HG03457 (cell line): Measurements from ENCODE around the gene KIF17.
"Not testable (repeated sequence)": the region's sequence is repeated elsewhere in the genome, so short reads cannot be mapped to it uniquely, and the experiment has no call there.

ENCODE experiments used
- ATAC-seq: cut with Tn5 transposase; IDR thresholded peaks from one replicate; pipeline ENCODE4 v1.9.1; 2021; ENCODE audit warnings: moderate number of reproducible peaks; ENCODE audit not compliant: unreplicated experiment

KIF17 gene

DNA sequence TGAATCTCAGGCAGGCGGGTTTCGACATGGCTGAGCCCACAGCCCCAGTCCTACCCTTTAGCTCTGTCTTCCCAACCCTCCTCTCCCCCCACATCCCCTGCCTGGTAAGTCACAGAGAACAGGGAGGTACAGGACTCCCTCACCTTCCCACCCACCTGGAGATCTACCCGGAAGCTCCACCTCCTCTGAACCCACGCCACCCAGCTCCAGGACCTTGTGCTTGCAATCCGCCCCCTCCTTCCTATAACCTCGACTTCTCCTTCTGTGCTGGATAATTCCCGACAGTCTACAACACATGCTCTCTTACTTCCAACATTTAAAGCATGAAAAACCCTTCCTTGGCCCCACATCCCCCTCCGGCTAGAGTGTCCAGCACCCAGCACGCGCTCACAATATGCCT lies 22.3 kb downstream of the KIF17 start:
- no peak for ATAC-seq

DNA sequence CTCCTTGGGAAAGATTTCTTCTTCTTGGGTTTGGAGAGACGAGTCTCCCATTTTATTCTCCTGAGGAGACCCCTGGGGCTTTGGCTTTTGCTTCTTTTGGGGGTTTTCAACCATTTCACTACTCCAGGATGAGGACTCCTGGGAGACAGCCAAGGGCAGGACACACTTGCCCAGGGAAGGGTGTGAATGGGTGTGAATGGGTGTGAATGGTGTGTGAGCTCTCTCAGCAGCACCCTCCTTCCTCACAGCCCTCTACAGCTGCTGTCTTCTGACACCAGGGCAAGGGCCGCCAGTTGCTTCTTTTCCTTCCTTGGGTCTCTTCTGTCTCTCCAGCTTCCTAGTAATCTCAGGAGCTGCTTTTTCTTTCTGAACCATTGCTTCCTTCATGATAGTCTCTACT lies 24.2 kb downstream of the KIF17 start:
- ATAC-seq, result no peak

DNA sequence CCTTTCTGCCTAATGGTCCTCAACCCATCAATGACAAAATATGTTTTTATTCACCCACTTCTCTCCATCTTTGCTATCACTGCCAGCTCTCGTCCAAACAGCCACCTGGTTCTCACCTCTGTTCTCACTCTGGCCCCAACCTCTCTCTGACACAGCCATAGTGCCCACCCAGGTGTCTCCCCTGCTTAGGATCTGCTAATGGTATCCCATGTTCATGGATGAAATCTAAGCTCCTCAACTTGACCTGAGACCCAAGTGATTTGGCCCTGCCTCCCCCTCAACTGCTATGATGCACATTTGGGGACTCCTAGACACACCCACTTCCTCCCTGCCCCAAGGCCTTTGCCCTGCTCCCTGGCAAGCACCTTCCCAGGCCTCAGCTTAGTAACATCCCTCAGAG lies 25.9 kb downstream of the KIF17 start:
- no peak for ATAC-seq

DNA sequence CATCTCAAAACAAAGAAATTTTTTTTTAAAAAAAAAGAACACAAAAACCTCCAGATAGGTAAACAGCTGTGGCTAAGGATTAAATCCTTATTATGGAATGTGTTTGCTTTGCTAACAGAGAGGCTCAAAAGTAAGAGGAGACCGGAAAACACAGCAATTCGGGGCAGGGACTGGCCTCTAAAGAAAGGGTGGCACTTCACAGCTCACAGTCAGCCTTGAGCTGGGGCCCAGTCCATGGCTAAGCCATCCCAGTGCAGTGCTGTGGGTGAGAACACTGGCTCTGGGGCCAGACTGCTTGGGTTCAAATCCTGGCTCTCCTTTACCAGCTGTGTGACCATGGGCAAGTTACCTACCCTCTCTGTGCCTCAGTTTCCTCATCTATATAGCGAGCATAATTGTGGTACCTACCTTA lies 28.2 kb downstream of the KIF17 start:
- no peak for ATAC-seq

DNA sequence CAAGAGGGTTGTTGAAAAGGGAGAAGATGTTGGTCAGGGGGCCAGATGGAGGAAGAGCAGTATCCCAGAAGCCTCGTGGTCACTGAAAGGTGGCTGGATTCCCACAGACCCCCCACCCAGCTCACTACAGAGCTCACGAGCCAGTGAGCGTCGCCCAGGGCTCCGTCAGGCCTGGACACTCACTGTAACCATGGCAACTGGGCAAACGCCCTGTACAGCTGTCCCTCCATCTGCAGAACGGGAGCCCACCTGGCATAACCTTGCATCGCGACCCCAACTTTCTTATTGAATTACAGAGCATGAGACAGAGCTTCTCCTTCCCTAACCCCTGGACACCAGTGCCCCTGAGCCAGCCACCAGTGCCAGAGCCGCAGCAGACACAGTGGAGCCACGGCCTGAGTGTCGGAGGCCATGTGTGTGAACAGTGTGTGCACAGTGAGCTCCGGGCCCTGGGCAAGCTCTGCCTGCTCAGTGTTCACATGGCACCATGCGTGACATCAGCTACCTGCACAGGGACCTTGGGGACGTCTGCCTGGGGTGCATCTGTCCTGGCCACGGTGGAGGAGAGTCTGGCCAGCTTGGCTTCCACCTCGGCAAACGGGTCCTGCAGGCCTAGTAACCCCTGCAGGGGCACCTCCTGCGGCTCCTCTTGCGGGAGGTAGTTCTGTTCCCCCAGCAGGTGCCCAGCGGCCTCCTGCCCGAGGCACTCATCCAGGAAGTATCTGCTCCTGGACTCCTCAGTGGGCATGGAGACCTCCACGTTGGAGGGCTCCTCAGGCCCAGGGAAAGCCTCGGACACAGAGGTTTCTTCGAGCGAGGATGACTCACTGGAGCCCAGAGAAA lies 30.7 kb downstream of the KIF17 start:
- no peak for ATAC-seq

DNA sequence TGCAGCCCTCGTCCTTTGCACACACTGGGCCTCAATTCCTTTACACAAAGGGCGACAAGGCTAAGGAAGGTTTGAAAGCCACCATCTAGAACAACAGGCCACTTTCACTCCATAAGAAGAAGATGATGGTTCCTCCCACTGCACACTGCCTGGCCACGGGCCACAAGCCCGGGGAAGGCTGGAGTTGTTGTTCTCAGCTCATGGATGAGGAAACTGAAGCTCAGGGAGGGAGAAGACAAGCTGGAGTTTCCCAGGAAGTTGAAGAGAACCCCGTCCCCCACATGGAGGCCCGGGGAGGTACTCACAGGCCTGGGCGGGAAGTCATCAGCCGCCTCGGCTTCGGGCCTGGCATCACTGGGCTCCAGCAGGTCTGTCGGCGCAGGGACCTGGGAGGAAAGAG lies 32.1 kb downstream of the KIF17 start:
- ATAC-seq, result no peak

DNA sequence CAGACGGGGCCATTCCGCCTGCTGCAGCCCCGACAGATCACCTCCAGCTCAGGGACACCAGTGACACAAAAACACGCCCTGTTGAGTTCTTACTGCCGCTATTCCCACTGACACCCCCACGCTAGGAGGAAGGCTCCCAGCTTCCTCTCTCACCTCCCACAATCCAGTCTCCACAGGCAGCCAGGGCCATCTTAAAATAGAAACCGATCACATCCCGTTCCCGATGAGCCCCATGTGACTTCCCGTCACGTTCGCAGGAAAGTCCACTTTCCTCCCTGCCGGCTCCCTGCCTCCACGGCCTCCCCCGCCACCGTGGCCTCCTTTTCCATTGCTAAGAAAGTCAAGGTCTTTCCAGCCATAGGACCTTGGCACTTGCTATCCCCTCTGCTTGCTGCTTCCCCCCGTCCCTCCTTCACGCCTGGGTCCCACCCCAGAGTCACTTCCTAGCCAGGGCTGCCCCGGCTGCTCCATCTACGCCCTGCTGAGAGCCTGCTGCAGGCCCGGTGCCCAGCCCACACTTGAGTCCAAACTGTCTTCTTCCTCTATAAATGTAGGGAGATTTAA lies 32.6 kb downstream of the KIF17 start:
- ATAC-seq, result no peak

DNA sequence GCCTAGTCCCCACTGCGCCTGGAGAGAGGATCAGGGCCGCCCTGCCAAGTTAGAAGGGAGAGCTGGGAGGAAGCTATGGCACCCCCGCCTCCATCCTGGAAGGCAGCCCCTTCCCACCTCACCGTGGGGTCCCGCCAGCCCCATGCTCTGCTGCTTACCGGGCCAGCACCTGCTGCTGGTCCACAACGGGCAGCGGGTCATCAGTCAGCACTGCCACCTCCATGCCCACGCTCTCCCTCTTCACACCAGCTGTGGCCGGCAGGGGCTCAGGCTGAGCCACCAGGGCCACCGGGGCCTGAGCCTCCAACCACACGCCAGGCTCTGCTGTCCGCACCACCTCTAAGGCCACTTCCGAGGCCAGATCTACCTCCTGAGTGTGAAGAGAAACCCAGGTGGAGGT lies 33.2 kb downstream of the KIF17 start:
- ATAC-seq, result no peak

DNA sequence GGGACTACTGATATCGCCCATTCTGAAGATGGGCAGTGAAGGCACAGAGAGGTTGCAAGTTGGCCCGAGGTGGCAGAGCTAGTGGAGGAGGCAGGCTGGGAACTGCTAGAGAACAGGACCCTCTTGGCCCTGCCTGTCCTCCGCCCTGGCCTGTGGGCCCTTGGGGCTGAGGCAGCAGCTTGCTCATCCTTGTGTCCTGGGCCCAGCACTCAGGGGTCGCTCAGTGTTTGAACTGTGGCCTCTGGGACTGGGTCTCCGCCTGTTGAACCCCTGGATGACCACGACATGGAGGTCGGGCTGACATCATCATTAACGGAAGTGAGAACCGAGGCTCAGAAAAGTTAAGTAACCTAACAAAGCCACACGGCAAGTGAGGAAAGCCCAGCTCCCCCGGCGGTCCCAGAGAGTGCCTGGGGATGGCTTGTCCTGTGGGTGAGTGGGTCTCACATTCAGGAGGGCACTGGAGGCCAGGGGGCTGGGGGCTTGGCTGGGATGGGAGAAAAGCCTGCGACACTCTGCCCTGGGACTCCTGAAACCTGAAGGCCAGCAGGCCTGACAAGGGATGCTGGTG lies 33.7 kb downstream of the KIF17 start:
- no peak for ATAC-seq

DNA sequence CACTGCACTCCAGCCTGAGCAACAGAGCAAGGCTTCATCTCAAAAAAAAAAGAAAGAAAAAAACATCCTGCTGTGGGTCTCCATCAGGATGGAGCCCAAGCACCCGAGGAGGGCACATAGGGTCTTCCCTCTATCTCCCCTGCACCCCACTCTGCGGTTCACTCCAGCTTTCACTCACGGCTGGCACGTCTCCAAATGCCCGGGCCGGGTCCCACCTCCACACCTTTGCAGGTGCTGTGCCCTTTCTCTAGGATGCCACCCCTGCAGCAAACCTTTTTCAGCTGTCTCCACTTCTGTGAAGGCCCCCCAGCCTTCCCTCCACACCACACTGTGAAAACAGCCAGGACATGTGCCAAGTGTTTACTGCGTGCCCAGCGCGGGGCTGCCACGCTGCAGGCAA lies 34.2 kb downstream of the KIF17 start:
- ATAC-seq, result no peak

DNA sequence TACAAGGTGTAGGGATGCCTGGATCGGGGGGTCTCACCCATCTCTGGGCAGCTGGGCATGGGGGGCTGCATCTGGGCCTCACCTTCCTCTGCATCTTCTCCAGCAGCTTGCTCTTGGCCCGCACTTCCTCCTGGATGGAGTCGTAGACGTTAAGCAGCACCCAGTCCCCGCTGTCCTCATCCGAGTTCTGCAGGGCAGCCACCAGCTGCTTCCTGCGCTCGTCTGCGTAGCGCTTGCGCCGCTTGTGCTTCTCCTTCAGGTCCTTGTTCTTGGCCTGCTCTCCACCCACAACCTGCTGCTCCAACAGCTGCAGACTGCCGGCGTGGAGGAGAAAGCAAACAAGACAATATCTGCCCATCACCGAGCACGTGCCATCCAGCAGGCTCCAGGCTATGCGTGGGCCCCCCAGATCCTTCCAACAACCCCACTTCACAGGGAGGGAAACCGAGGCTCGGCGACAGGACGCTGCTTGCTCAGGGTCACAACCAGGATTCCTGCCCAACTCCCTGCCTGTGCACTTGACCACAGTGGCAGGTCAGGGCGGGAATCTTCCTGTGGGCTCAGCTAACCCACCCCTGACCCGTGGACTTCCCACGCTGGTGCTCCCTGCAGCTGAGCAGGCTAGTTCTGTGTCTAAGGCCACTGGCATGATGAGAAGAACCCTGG lies 35.1 kb downstream of the KIF17 start:
- no peak for ATAC-seq

DNA sequence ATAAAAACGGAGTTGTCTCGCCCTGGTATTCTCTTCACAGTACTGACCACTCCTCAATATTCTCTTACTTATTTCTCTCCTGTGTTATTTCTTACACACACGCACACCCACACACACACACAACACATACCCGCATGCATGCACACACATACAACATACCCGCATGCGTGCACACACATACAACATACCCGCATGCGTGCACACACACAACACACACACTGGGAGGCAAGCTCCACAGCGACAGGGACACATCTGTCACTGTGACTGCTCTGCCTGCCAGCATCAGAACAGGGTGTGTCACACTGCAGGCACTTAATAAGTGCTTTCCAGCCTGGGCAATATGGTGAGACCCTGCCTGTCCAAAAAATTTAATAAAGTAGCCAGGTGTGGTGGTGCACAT lies 35.8 kb downstream of the KIF17 start:
- no peak for ATAC-seq

DNA sequence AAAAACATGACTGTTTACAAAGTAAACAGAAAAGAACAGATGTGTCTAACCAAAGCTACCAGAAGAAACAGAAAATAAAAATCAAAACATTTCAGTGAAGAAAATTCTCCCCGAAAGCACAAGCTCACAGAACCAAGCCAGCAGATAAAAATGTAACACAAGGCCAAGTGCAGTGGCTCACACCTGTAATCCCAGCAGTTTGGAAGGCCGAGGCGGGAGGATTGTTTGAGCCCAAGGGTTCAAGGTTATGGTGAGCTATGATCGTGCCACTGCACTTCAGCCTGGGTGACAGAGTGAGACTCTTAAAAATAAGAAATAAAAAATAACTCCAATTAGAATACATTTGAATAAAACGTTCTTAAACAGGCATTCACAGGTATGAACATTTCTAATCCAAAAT lies 37.5 kb downstream of the KIF17 start:
- ATAC-seq, result no peak

DNA sequence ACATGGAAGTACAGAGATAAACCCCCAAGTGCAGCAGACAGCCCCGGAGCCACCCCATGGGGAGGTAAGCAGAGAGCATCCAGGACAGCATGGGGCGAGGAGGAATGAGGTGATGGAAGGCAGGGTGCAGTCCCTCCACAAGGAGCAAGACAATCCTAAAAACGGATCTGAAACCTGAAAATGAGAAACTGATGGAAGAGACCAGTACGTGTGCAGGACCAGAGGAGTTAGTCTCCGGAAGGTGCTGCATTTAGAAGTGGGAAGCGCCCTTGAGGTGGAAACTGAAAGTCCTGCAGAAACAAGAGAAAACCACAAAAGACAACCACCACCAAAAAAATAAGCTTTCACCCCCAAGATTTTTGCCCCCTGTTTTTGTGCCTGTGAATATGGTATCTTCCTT lies 39.2 kb downstream of the KIF17 start:
- no peak for ATAC-seq

DNA sequence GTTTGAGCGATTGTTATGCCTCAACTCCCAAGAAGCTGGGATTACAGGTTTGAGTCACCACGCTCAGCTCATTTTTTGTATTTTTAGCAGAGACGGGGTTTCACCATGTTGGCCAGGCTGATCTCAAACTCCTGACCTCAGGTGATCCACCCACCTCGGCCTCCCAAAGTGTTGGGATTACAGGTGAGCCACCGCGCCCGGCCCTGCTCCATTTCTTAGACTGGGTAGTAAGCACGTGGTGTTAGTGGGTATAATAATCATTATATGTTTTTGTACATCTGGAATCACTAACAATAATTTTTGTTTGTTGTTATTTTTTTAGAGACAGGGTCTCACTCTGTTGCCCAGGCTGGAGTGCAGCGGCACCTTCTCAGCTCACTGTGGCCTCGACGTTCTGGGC lies 44.2 kb downstream of the KIF17 start:
- not testable (repeated sequence) for ATAC-seq

DNA sequence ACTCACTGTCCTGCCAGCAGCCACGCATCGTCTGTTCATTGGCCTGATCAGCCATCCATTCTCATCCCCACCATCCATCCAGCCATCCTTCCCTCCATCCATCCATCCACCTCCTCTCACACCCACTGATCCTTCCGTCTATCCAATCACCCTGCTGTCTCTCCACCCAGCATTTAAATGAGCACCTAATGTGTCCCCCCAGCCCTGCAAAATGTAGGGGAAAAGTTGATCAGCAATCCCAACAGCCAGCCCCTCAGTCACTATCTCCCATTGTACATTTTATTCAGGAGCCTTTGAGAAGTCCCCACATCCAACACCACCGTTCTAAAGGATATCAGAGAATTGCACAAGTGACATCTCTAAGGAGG lies 45.6 kb downstream of the KIF17 start:
- ATAC-seq, result no peak

DNA sequence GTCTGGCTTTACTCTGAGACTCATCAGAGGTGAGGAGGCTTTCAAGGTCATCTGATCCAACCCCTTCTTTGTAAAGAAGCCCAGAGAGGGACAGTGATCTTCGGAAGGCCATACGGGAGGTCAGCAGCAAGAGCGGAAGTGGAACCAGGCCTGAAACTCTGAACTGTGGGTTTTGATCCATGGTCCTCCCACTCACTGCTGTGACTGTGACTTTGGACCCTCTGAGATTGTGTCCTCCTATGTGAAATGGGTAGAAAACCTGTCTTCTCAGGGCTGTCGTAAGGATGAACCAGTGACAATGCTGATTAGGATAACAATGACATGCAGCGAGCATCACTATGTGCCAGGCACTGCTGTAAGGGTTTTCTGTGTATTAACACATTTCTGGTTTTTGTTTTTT lies 46.9 kb downstream of the KIF17 start:
- ATAC-seq, result no peak

DNA sequence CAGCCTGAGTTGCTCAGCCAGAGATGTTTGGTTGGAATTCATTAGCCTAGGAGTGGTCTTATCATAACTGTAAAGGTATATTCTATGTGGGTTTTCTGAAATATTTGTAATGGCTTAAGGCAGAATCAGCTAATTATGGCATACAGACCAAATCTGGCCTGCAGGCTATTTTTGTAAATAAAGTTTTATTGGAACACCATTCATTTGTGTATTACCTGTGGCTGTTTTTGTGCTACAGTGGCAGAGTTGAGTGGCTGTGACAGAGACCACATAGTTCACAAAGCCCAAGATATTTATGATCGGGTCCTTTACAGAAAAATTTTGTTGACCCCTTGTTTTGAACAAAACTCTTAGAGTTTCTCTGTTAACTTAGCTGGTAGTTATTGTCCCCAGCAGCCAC lies 49.2 kb downstream of the KIF17 start:
- ATAC-seq, result no peak

DNA sequence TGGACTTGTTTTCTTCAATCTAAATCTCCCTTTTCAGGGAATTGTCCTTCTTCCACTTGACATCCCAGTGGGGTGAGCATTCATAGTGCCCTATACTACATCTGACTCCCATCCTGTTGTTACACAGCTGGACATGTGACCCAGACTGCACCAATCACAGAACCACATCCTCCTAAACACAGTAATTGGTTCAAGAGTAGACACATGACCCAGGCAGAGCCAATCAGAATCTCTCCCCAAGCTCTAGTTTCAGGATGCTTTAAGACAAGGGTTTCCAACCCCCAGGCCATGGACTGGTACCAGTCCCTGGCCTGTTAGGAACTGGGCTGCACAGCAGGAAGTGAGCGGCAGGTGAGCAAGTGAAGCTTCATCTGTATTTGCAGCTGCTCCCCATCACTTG lies 51.0 kb downstream of the KIF17 start:
- no peak for ATAC-seq

DNA sequence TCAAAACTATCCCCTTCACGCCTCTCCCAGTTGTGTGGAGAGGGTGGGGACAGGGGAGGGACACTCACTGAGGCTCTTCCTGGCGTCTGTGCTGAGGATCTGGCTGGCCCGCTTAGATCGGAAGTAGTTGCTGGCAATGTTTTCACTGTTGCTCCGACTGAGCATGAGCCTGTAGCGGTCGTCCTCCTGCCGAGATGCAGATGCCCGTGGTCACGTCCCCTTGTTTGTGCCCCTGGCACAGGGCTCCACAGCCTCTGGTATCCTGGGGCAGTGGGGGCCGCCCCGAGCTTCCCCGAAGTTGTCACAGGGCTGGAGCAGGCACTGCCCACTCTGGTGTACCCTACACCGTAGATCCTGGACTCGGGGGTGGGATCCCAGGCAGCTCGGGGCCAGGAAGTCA lies 51.7 kb downstream of the KIF17 start:
- no peak for ATAC-seq

DNA sequence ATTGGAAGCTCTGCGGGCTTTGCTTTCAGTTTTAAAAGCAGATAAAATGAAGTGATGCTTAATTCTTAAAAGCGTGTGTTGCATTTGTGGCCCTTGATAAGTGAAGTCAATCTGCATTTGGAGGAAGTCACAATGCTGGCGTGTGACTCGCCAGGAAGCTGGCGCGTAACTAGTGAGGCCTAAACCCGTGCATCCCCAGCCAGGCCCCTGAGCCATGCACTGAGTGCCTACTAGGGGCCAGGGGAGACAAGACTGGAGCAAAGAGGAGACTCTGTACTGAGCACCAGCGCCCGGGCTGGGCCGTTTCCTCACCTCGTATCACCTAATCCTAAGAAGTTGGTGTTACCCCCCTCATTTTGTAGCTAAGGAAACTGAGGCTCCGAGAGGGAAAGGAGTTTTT lies 52.1 kb downstream of the KIF17 start:
- ATAC-seq, result no peak
